Lower lobe of right lung (tissue), 2 donors: Measurements from ENCODE around the gene GALNTL6. TPM values are rescaled to one million over a fixed set of nuclear protein-coding genes. Genes with fewer than 3 reads are reported as not detected.

ENCODE experiments used
- ATAC-seq, 2 donors: fragments of 200-7000 bp; cut with Tn5 transposase; one replicate each; pipeline ENCODE4 v1.9.1; 2020 to 2022; ENCODE audit warnings: mild to moderate bottlenecking in 2 of 2, moderate library complexity in 2 of 2
- DNase-seq: peaks from one replicate; pipeline ENCODE4 v3.0.0-alpha.2; 2020
- H3K27ac ChIP-seq: fragments of 200-600 bp; one replicate; pipeline ENCODE4 v1.8.0; 2022
- H3K27me3 ChIP-seq: fragments of 200-600 bp; one replicate; pipeline ENCODE4 v1.8.0; 2022; ENCODE audit warnings: low read depth
- H3K36me3 ChIP-seq: fragments of 200-600 bp; one replicate; pipeline ENCODE4 v1.8.0; 2022; ENCODE audit warnings: mild to moderate bottlenecking
- H3K4me1 ChIP-seq: fragments of 200-600 bp; one replicate; pipeline ENCODE4 v1.8.0; 2022
- H3K4me3 ChIP-seq: fragments of 200-600 bp; one replicate; pipeline ENCODE4 v1.8.0; 2022; ENCODE audit warnings: mild to moderate bottlenecking
- H3K9me3 ChIP-seq: fragments of 200-600 bp; one replicate; pipeline ENCODE4 v1.8.0; 2022
- CTCF ChIP-seq: fragments of 200-600 bp; IDR thresholded peaks from one replicate; pipeline ENCODE4 v1.8.0; 2022; ENCODE audit warnings: antibody characterized with exemption, mild to moderate bottlenecking
- intact Hi-C: fragments of 100-400 bp; cut with DNase I; formaldehyde crosslinking; loops from one replicate; pipeline ENCODE4 v1.11.0; 2022
- total RNA-seq: library from RNA; stranded (reverse); fragmentation: NEBNext Ultra II Directional; extraction: Animal tissue kit (Norgen Biotek cat#: 25700); gene quantifications from one replicate; pipeline ENCODE4 v1.2.1, GENCODE V29; 2021
- donor health status: DM: no; HTN: yes; CAD: no; lungs with severe emphysema.

GALNTL6 gene
- total RNA-seq, 1 donor from 2014 or later: not detected

GRCh38 chr4:172708184-172708583, 895.0 kb downstream of the GALNTL6 start:
- Histone ChIP-seq H3K9me3 (no peaks in the 10 kb centered on the region), H3K27ac (no peak overlapping the region), H3K4me3 (no peak overlapping the region), H3K27me3 (no peaks in the 10 kb centered on the region), H3K4me1 (no peaks in the 10 kb centered on the region), H3K36me3 (no peaks in the 10 kb centered on the region)
- ATAC-seq (no peak), DNase-seq (no peak)
- TF ChIP-seq CTCF: no peak
- intact Hi-C loops: no loop called here

- no peak for TF ChIP-seq CTCF
- H3K9me3 ChIP-seq: no peaks in the 10 kb centered on the region
- no peak overlapping the region for H3K4me3 ChIP-seq
- intact Hi-C loops: no loop called here
- ATAC-seq (no peak), DNase-seq (no peak)
- no peaks in the 10 kb centered on the region for H3K4me1 ChIP-seq
- no peaks in the 10 kb centered on the region for H3K36me3 ChIP-seq
- H3K27me3 ChIP-seq: no peaks in the 10 kb centered on the region
- H3K27ac ChIP-seq: no peak overlapping the region
Observed at GRCh38 chr4:172709376-172709775, 896.2 kb downstream of the GALNTL6 start.

- Histone ChIP-seq H3K4me3 (no peak overlapping the region), H3K27me3 (no peaks in the 10 kb centered on the region), H3K27ac (no peak overlapping the region), H3K9me3 (no peaks in the 10 kb centered on the region), H3K4me1 (no peaks in the 10 kb centered on the region), H3K36me3 (no peaks in the 10 kb centered on the region)
- DNase-seq: no peak
- TF ChIP-seq CTCF: no peak
- no peak for ATAC-seq
- intact Hi-C loops: no loop called here
Observed at GRCh38 chr4:172716291-172716690, 903.1 kb downstream of the GALNTL6 start.

GRCh38 chr4:172721659-172722058, 908.5 kb downstream of the GALNTL6 start:
- ATAC-seq: no peak
- DNase-seq: no peak
- H3K4me1 ChIP-seq: no peaks in the 10 kb centered on the region
- H3K4me3 ChIP-seq: no peak overlapping the region
- TF ChIP-seq CTCF: no peak
- H3K9me3 ChIP-seq: no peaks in the 10 kb centered on the region
- H3K36me3 ChIP-seq: no peaks in the 10 kb centered on the region
- intact Hi-C loops: no loop called here
- H3K27me3 ChIP-seq: no peaks in the 10 kb centered on the region
- H3K27ac ChIP-seq: no peak overlapping the region

GRCh38 chr4:172725581-172725980, 912.4 kb downstream of the GALNTL6 start:
- H3K9me3 ChIP-seq: peaks cover 6% of the 10 kb centered on the region
- no peaks in the 10 kb centered on the region for H3K27me3 ChIP-seq
- no peaks in the 10 kb centered on the region for H3K36me3 ChIP-seq
- TF ChIP-seq CTCF: no peak
- no peaks in the 10 kb centered on the region for H3K4me1 ChIP-seq
- no peak overlapping the region for H3K4me3 ChIP-seq
- intact Hi-C loops: no loop called here
- DNase-seq (no peak), ATAC-seq (no peak)
- H3K27ac ChIP-seq: no peak overlapping the region

- Histone ChIP-seq H3K4me3 (no peak overlapping the region), H3K27me3 (no peaks in the 10 kb centered on the region), H3K9me3 (peaks cover 6% of the 10 kb centered on the region), H3K27ac (no peak overlapping the region), H3K4me1 (no peaks in the 10 kb centered on the region), H3K36me3 (no peaks in the 10 kb centered on the region)
- intact Hi-C loops: no loop called here
- DNase-seq (no peak), ATAC-seq (no peak)
- no peak for TF ChIP-seq CTCF
Observed at GRCh38 chr4:172726001-172726423, 912.8 kb downstream of the GALNTL6 start.
